Adrenal gland (tissue), 12 donors: ENCODE results near the gene FIBIN. TPM values are rescaled to one million over a fixed set of nuclear protein-coding genes. Genes with fewer than 3 reads are reported as not detected.
"Not testable (repeated sequence)": the region's sequence is repeated elsewhere in the genome, so short reads cannot be mapped to it uniquely, and the experiment has no call there.

ENCODE experiments used
- DNase-seq, 7 donors: peaks; one replicate each; pipeline ENCODE4 v3.0.0-alpha.2; 2019 to 2020
- H3K27ac ChIP-seq, 5 donors: fragments of 200-600 bp; sonication (generic) in 4 of 5; 1 replicate in 3 of 5; 2 replicates in 2 of 5; pipeline versions ENCODE4 v1.5.1 to v1.8.0; 2016 to 2020; ENCODE audit warnings: mild to moderate bottlenecking in 1 of 5
- H3K27me3 ChIP-seq: fragments of 200-600 bp; 2 replicates; pipeline ENCODE4 v1.8.0; 2021
- H3K36me3 ChIP-seq, 2 donors: fragments of 200-600 bp; replicated peaks in 1 of 2; 1 replicate in 1 of 2; 2 replicates in 1 of 2; pipeline versions ENCODE4 v1.5.1 to v1.8.0; 2018 to 2022
- H3K4me1 ChIP-seq, 2 donors: fragments of 200-600 bp; replicated peaks in 1 of 2; 1 replicate in 1 of 2; 2 replicates in 1 of 2; pipeline versions ENCODE4 v1.5.1 to v1.8.0; 2018 to 2021
- H3K4me3 ChIP-seq, 4 donors: fragments of 200-600 bp; sonication (generic) in 3 of 4; one replicate each; pipeline ENCODE4 v1.5.1; 2016 to 2018
- H3K9me3 ChIP-seq, 3 donors: fragments of 200-600 bp; sonication (generic) in 1 of 3; replicated peaks in 1 of 3; 1 replicate in 2 of 3; 2 replicates in 1 of 3; pipeline versions ENCODE4 v1.5.1 to v1.8.0; 2016 to 2021
- POLR2A ChIP-seq, 2 donors: fragments of 450-650 bp; IDR thresholded peaks; one replicate each; pipeline ENCODE4 v1.6.1; 2017; ENCODE audit warnings: antibody characterized with exemption in 2 of 2, mild to moderate bottlenecking in 2 of 2, moderate library complexity in 1 of 2
- WGBS, 4 donors: extraction: QIAGEN DNeasy Blood & Tissue Kit in 2 of 4; methylation state at CpG; one replicate each; pipeline versions ENCODE4 v1.1.5 to v1.1.7; 2013 to 2017; 5-methylcytosine and 5-hydroxymethylcytosine counted together
- intact Hi-C, 2 donors: fragments of 100-400 bp; cut with DNase I; formaldehyde crosslinking; loops; one replicate each; pipeline versions ENCODE4 v1.14.1 to v1.15.0; 2022 to 2023
- polyA plus RNA-seq, 3 donors: library from polyadenylated mRNA; stranded (reverse); fragments of 200-250 nt in 2 of 3; fragments of 350-450 nt in 1 of 3; fragmentation: Illumina TruSeq in 1 of 3; extraction: RNeasy Lipid Tissue Mini Kit (QIAGEN cat#74804) in 1 of 3; gene quantifications; one replicate each; pipeline ENCODE4 v1.2.3, GENCODE V29; 2013 to 2014
- total RNA-seq, 9 donors: library from RNA; depleted of rRNA in 4 of 9; stranded (reverse); fragments of >200 nt in 4 of 9; fragments of 120-200 nt in 1 of 9; fragmentation: NEBNext Ultra II Directional in 1 of 9; extraction: Animal tissue kit (Norgen Biotek cat#: 25700) in 1 of 9; gene quantifications; one replicate each; pipeline versions ENCODE4 v1.1.0 to v1.2.4, GENCODE V29; 2013 to 2023
- TF ChIP-seq, protein P1 (sequence below), 6 experiments: fragments of 450-650 bp in 4 of 6; fragments of 200-600 bp in 2 of 6; sonication (generic) in 1 of 6; IDR thresholded peaks; 1 replicate in 5 of 6; 2 replicates in 1 of 6; pipeline versions ENCODE4 v1.5.1 to v1.8.0; 2016 to 2021; ENCODE audit warnings: antibody characterized with exemption in 6 of 6, mild to moderate bottlenecking in 2 of 6, moderate library complexity in 1 of 6
- donor health status: healthy with polysubstance abuse.
- donor health status: Bipolar disorder and iron deficiency.
- donor health status: DM: yes; HTN: yes; CAD: no.
- donor health status: DM: no; HTN: no; CAD: no.
- donor health status: DM: no; HTN: no; CAD: no.
- donor health status: DM: yes; HTN: yes; CAD: no.

The FIBIN gene
- total and polyA plus RNA-seq, 12 donors, result 1.4 to 11.1 (median 3.9) TPM

- TF ChIP-seq, protein P1, sequence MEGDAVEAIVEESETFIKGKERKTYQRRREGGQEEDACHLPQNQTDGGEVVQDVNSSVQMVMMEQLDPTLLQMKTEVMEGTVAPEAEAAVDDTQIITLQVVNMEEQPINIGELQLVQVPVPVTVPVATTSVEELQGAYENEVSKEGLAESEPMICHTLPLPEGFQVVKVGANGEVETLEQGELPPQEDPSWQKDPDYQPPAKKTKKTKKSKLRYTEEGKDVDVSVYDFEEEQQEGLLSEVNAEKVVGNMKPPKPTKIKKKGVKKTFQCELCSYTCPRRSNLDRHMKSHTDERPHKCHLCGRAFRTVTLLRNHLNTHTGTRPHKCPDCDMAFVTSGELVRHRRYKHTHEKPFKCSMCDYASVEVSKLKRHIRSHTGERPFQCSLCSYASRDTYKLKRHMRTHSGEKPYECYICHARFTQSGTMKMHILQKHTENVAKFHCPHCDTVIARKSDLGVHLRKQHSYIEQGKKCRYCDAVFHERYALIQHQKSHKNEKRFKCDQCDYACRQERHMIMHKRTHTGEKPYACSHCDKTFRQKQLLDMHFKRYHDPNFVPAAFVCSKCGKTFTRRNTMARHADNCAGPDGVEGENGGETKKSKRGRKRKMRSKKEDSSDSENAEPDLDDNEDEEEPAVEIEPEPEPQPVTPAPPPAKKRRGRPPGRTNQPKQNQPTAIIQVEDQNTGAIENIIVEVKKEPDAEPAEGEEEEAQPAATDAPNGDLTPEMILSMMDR (IDR thresholded peaks at IDR 0.05), result no peak
- TF ChIP-seq POLR2A (IDR thresholded peaks at IDR 0.05), result no peak
- WGBS, 4 donors, result 64 to 80% (median 67%) methylated on average over 2 of the region's 2 CpGs
- Histone ChIP-seq H3K27ac (no peak overlapping the region), H3K4me3 (no peak overlapping the region), H3K9me3 (no peaks in the 10 kb centered on the region), H3K27me3 (no peaks in the 10 kb centered on the region), H3K4me1 (no peaks in the 10 kb centered on the region), H3K36me3 (no peaks in the 10 kb centered on the region)
- intact Hi-C loops, result no loop called here
- DNase-seq, result no peak
Observed at GRCh38 chr11:26997378-26997777, 3.5 kb downstream of the FIBIN start.

DNA sequence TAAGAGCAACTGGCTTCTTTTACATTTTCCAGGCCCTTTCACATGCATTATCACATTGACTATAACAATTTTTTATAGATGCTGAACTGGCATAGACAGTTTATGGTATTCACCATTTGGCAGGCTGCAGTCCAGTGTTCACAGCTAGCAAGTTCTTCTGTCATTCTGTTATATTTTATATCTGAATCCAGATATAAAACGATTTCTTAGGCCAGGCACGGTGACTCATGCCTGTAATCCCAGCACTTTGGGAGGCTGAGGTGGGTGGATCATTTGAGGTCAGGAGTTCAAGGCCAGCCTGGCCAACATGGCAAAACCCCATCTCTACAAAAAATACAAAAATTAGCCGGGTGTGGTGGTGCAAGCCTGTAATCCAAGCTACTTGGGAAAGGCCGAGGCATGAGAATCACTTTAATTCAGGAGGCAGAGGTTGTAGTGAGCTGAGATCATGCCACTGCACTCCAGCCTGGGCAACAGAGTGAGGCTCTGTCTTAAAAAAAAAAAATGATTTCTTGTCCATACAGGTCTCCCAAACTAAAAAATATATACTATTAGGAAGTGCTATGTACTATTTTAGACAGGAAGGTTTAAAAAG, 7.3 kb downstream of the FIBIN start:
- H3K4me3 ChIP-seq, H3K9me3 ChIP-seq, intact Hi-C loops, H3K27ac ChIP-seq, H3K4me1 ChIP-seq, H3K27me3 ChIP-seq, H3K36me3 ChIP-seq: not testable (repeated sequence)
- WGBS, 4 donors, result 38 to 54% (median 51%) methylated on average over 4 of the region's 4 CpGs
- DNase-seq, result peak in 3 of 7 donors; percentile 13 to 17 (median 14)

DNA sequence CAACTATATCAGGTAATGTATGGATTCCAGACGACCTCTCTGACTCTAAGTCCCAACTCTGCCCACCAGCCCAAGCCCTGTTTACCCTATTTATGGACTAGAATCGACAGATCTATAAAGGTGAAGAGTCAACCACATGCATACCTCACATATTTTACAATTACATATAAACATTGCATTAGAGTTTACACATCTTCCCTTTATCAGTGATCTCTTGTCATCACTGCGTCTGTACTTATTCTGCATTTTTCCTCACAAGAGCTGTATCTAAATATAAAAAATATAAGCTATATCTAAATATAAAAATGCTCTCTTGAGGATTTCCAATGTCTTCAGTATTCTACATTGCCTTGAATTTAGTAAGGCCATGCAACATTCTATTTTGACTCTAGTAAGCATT, 8.5 kb downstream of the FIBIN start:
- TF ChIP-seq, protein P1 (IDR thresholded peaks at IDR 0.05), result no peak
- TF ChIP-seq POLR2A (IDR thresholded peaks at IDR 0.05), result no peak
- no peaks in the 10 kb centered on the region for H3K27me3 ChIP-seq
- no peak for DNase-seq
- H3K9me3 ChIP-seq, result no peaks in the 10 kb centered on the region
- H3K27ac ChIP-seq, result no peak overlapping the region
- no peaks in the 10 kb centered on the region for H3K4me1 ChIP-seq
- no peak overlapping the region for H3K4me3 ChIP-seq
- no peaks in the 10 kb centered on the region for H3K36me3 ChIP-seq
- 61 to 70% (median 68%) methylated on average over 3 of the region's 3 CpGs for WGBS, 4 donors
- intact Hi-C loops, result no loop called here

DNA sequence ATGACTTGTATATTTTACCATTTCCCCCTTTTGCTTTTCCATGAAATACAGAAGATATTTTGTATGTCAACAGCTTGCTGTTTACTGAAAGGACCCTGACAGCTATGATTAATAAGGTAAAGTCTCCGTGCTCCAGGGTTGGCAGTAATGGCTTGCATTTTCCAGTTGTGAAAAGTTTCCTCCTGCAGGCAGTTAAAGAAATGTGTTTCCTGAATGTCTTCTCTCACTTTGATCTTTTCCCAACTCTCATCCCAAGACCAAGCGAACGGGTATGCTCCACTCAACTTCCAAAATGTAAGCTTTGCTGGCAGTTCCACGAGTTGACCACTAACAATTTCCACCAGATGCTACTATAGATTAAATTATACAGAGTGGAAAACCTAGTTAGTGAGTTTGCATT, 8.9 kb downstream of the FIBIN start:
- WGBS, 4 donors, result 50 to 65% (median 57%) methylated on average over 4 of the region's 4 CpGs
- H3K4me3 ChIP-seq, result no peak overlapping the region
- intact Hi-C loops, result no loop called here

DNA sequence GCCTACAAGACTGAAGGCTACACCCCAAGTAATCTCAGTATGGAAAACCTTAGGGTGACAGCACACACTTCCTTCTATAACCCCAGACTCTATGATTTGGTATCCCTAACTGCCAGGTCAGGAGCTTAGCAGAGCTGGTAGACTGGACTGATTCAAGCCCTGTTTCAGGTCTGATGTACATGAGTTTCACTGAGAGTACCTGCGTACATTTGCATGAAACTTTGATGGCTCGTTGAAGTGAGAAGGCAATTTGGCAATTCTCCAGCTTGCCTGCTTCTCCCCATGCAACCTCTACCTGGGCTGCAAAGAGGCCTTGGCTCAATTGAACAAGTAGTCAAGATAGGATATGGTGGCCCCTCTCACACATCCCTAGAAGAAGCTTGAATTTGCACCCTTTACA, 10.2 kb downstream of the FIBIN start:
- no peak overlapping the region for H3K27ac ChIP-seq
- no peaks in the 10 kb centered on the region for H3K27me3 ChIP-seq
- H3K36me3 ChIP-seq, result no peaks in the 10 kb centered on the region
- H3K4me1 ChIP-seq, result no peaks in the 10 kb centered on the region
- H3K9me3 ChIP-seq, result no peaks in the 10 kb centered on the region
- 89 to 100% (median 96%) methylated on average over 2 of the region's 2 CpGs for WGBS, 4 donors
- no peak for DNase-seq
- no peak overlapping the region for H3K4me3 ChIP-seq
- intact Hi-C loops, result no loop called here
- TF ChIP-seq POLR2A (IDR thresholded peaks at IDR 0.05), result no peak

More for the DNA sequence above, 8.9 kb downstream of the FIBIN start:
- no peaks in the 10 kb centered on the region for H3K4me1 ChIP-seq
- H3K36me3 ChIP-seq, result no peaks in the 10 kb centered on the region
- H3K27me3 ChIP-seq, result no peaks in the 10 kb centered on the region
- TF ChIP-seq, protein P1 (IDR thresholded peaks at IDR 0.05), result no peak
- no peak for TF ChIP-seq POLR2A (IDR thresholded peaks at IDR 0.05)
- DNase-seq, result no peak
- no peaks in the 10 kb centered on the region for H3K9me3 ChIP-seq
- H3K27ac ChIP-seq, result no peak overlapping the region
